ACC112 (cell line): ENCODE measurements around the gene CCSER1.

ENCODE experiments used
- H2AFZ ChIP-seq: fragments of 200-600 bp; sonication (generic); one replicate; pipeline ENCODE4 v1.6.0; 2017; ENCODE audit warnings: antibody characterized with exemption, low read length; ENCODE audit not compliant: unreplicated experiment
- H3K27ac ChIP-seq: fragments of 200-600 bp; sonication (generic); 2 replicates; pipeline ENCODE4 v1.5.1; 2014; ENCODE audit warnings: low read depth, mild to moderate bottlenecking, antibody characterized with exemption, low read length, moderate library complexity
- H3K27me3 ChIP-seq: fragments of 200-600 bp; sonication (generic); 2 replicates; pipeline ENCODE4 v1.6.1; 2014; ENCODE audit warnings: mild to moderate bottlenecking, antibody characterized with exemption, low read length, moderate library complexity, mixed read lengths; ENCODE audit not compliant: insufficient read depth
- H3K36me3 ChIP-seq: fragments of 200-600 bp; sonication (generic); 2 replicates; pipeline ENCODE4 v1.6.1; 2016; ENCODE audit warnings: mild to moderate bottlenecking, antibody characterized with exemption, low read length, moderate library complexity, mixed read lengths; ENCODE audit not compliant: insufficient read depth
- H3K4me1 ChIP-seq: fragments of 200-600 bp; sonication (generic); one replicate; pipeline ENCODE4 v1.6.1; 2016; ENCODE audit warnings: low read length, mixed read lengths; ENCODE audit not compliant: insufficient read depth, unreplicated experiment, control insufficient read depth
- H3K4me3 ChIP-seq: fragments of 200-600 bp; sonication (generic); 2 replicates; pipeline ENCODE4 v1.5.1; 2014; ENCODE audit warnings: mild to moderate bottlenecking, low read depth, low read length
- H3K79me2 ChIP-seq: fragments of 200-600 bp; sonication (generic); one replicate; pipeline ENCODE4 v1.6.0; 2016; ENCODE audit warnings: low read length; ENCODE audit not compliant: control insufficient read depth, unreplicated experiment, insufficient read depth

The CCSER1 gene

DNA sequence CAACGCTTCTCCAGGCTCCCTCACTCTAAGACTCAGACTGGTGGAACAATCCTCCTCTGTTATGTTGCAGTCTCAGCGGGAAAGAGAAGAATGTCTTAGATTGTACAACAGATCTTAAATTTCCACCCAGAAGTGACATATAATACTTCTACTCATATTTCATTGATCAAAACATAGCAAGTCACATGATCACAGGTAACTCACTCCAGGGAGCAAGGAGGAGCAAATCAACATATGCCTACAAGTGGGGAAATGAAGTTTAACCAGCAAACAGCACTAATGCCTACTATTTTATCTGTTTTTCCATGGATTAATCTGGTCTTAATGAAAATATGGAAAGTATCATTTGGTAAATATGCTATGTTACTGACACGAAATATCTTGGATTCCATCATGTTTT lies 819.8 kb downstream of the CCSER1 start:
- Histone ChIP-seq H3K27ac (no peak overlapping the region), H3K27me3 (no peaks in the 10 kb centered on the region), H3K36me3 (no peaks in the 10 kb centered on the region), H3K4me3 (no peak overlapping the region), H3K79me2 (no peaks in the 10 kb centered on the region), H2AFZ (no peak overlapping the region), H3K4me1 (no peaks in the 10 kb centered on the region)

DNA sequence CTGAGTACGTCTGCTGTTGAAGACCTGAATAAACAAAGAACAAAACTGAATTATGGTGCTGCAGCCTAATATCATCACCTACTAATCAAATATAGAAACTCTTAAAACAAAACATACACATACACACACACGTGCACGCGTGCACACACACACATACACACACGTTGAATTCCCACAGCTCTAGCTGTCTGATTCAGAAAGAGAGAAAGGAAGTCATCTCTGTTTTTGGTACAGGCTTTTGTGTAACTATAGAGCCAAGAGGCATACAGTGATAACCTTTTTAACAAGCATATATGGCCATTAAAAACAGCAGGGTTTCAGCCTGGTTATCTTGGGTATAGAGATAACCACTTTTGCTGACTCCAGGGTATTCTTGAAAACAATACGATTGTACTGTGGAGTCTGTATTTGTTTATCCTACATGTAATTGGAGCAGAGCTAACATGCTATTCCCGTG lies 823.2 kb downstream of the CCSER1 start:
- H3K27ac ChIP-seq, result no peak overlapping the region
- no peak overlapping the region for H2AFZ ChIP-seq
- no peaks in the 10 kb centered on the region for H3K4me1 ChIP-seq

GRCh38 chr4:90951037-90951436 lies 823.8 kb downstream of the CCSER1 start:
- H3K79me2 ChIP-seq, result no peaks in the 10 kb centered on the region
- H3K27ac ChIP-seq, result no peak overlapping the region
- H3K27me3 ChIP-seq, result no peaks in the 10 kb centered on the region
- no peak overlapping the region for H3K4me3 ChIP-seq
- H3K4me1 ChIP-seq, result no peaks in the 10 kb centered on the region
- no peak overlapping the region for H2AFZ ChIP-seq
- no peaks in the 10 kb centered on the region for H3K36me3 ChIP-seq

More for the DNA sequence above, 823.2 kb downstream of the CCSER1 start:
- Histone ChIP-seq H3K4me3 (no peak overlapping the region), H3K79me2 (no peaks in the 10 kb centered on the region), H3K36me3 (no peaks in the 10 kb centered on the region), H3K27me3 (no peaks in the 10 kb centered on the region)

- no peak overlapping the region for H2AFZ ChIP-seq
- H3K79me2 ChIP-seq, result no peaks in the 10 kb centered on the region
- H3K4me1 ChIP-seq, result no peaks in the 10 kb centered on the region
- no peaks in the 10 kb centered on the region for H3K27me3 ChIP-seq
- no peak overlapping the region for H3K27ac ChIP-seq
- H3K4me3 ChIP-seq, result no peak overlapping the region
- no peaks in the 10 kb centered on the region for H3K36me3 ChIP-seq
Measured at GRCh38 chr4:90958256-90958895, 831.2 kb downstream of the CCSER1 start.

DNA sequence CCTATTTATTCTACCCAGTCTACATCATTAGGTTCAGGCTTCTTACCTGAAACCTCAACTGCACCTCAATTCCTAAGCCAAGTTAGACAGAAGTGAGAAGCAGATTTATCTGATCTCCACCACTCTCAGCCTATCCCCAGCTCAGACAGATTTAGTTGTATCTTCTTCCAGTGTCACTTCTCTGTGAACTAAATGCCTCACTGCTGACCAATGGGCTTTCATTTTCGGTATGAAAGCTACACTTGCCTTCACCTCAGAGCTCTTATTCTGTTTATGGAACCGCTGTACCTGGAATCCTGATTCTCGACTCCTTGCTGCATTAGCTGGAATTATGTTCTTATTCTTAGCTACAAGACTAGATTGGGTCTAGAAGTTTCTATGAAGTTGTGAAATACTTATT lies 833.2 kb downstream of the CCSER1 start:
- H3K79me2 ChIP-seq, result no peaks in the 10 kb centered on the region
- no peak overlapping the region for H3K4me3 ChIP-seq
- H2AFZ ChIP-seq, result no peak overlapping the region
- no peak overlapping the region for H3K27ac ChIP-seq
- H3K36me3 ChIP-seq, result no peaks in the 10 kb centered on the region
- H3K4me1 ChIP-seq, result no peaks in the 10 kb centered on the region
- H3K27me3 ChIP-seq, result no peaks in the 10 kb centered on the region

GRCh38 chr4:90960840-90961239 lies 833.6 kb downstream of the CCSER1 start:
- Histone ChIP-seq H3K4me1 (no peaks in the 10 kb centered on the region), H2AFZ (no peak overlapping the region), H3K79me2 (no peaks in the 10 kb centered on the region), H3K27me3 (no peaks in the 10 kb centered on the region), H3K4me3 (no peak overlapping the region), H3K36me3 (no peaks in the 10 kb centered on the region), H3K27ac (no peak overlapping the region)

DNA sequence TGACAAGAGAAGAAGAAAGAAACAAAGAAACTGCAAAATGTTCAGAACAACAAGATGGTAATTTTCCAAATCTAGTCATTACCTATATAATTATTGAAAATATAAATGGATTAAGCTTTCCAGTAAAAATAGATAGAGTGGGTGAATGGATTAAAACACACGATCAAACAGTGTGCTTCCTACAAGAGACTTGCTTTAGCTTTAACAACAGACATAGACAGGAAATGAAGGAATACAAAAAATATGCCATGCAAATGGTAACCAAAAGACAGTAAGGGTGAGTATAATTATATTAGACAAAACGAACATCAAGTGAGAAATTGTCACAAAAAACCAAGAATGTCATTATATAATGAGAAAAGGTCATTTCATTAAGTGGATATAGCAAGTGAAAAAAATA lies 842.8 kb downstream of the CCSER1 start:
- Histone ChIP-seq H3K4me1 (no peaks in the 10 kb centered on the region), H3K27ac (no peak overlapping the region), H3K79me2 (no peaks in the 10 kb centered on the region), H2AFZ (no peak overlapping the region), H3K27me3 (no peaks in the 10 kb centered on the region), H3K36me3 (no peaks in the 10 kb centered on the region), H3K4me3 (no peak overlapping the region)

- H3K4me1 ChIP-seq, result no peaks in the 10 kb centered on the region
- no peaks in the 10 kb centered on the region for H3K79me2 ChIP-seq
- H3K27me3 ChIP-seq, result no peaks in the 10 kb centered on the region
- no peak overlapping the region for H3K4me3 ChIP-seq
- no peak overlapping the region for H3K27ac ChIP-seq
- H3K36me3 ChIP-seq, result no peaks in the 10 kb centered on the region
- H2AFZ ChIP-seq, result no peak overlapping the region
Measured at GRCh38 chr4:90977726-90978125, 850.5 kb downstream of the CCSER1 start.

DNA sequence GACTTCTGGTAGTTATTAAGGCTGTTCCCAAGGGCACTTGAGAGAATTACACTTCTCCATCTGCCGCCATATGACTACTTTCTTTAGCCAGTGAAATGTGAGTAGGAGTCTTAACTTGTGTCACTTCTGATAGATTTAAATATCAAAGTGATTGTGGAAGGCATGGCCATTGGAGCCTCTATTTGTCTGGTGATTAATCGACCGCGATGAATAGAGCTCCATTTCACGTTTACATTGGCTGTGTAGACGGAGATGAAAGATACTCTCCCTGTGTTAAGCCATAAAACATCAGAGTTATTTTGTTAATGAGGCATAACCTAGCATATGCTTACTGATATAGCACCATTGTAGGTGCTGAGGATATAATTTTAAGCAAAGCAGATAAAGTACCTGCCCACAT lies 852.4 kb downstream of the CCSER1 start:
- H3K4me1 ChIP-seq, result no peaks in the 10 kb centered on the region

GRCh38 chr4:90982813-90983212 lies 855.6 kb downstream of the CCSER1 start:
- Histone ChIP-seq H3K36me3 (no peaks in the 10 kb centered on the region), H3K79me2 (no peaks in the 10 kb centered on the region), H3K4me1 (no peaks in the 10 kb centered on the region), H3K4me3 (no peak overlapping the region), H3K27ac (no peak overlapping the region), H3K27me3 (no peaks in the 10 kb centered on the region), H2AFZ (no peak overlapping the region)

More for the DNA sequence above, 852.4 kb downstream of the CCSER1 start:
- Histone ChIP-seq H3K79me2 (no peaks in the 10 kb centered on the region), H3K4me3 (no peak overlapping the region), H3K27ac (no peak overlapping the region), H2AFZ (no peak overlapping the region), H3K36me3 (no peaks in the 10 kb centered on the region), H3K27me3 (no peaks in the 10 kb centered on the region)

- Histone ChIP-seq H3K36me3 (no peaks in the 10 kb centered on the region), H3K79me2 (no peaks in the 10 kb centered on the region), H2AFZ (no peak overlapping the region), H3K27ac (no peak overlapping the region), H3K4me3 (no peak overlapping the region), H3K4me1 (no peaks in the 10 kb centered on the region), H3K27me3 (no peaks in the 10 kb centered on the region)
Measured at GRCh38 chr4:90990284-90990683, 863.1 kb downstream of the CCSER1 start.
